HEK293 (cell line): ENCODE data around the gene RBP7.

Experiments used
- CTCF ChIA-PET: fragments of 350-600 bp; formaldehyde crosslinking; extraction: SDS; loops from one replicate; lab custom pipeline; 2021; ENCODE audit warnings: antibody characterized with exemption; lab: Yijun Ruan, JAX
- POLR2A ChIA-PET: fragments of 300-600 bp; formaldehyde crosslinking; extraction: SDS; loops from one replicate; lab custom pipeline; 2020; ENCODE audit warnings: antibody characterized with exemption, inconsistent platforms; lab: Yijun Ruan, JAX
- H3K27ac ChIP-seq: fragments of 200-500 bp; sonication (Bioruptor generic); 2 replicates; pipeline ENCODE4 v1.5.1; 2014; ENCODE audit warnings: low read depth, low read length, control low read depth, inconsistent platforms; ENCODE audit errors: extremely low read depth
- H3K36me3 ChIP-seq, 2 experiments: fragments of 200-500 bp in 1 of 2; sonication (Bioruptor generic) in 1 of 2; 1 replicate in 1 of 2; 2 replicates in 1 of 2; pipeline ENCODE4 v1.5.1; 2014 to 2017; ENCODE audit warnings: inconsistent platforms in 2 of 2, low read length in 2 of 2; ENCODE audit not compliant: control insufficient read depth in 2 of 2, insufficient read depth in 1 of 2
- H3K4me1 ChIP-seq: fragments of 200-500 bp; sonication (Bioruptor generic); 2 replicates; pipeline ENCODE4 v1.5.1; 2014; ENCODE audit warnings: mild to moderate bottlenecking, low read length, inconsistent platforms; ENCODE audit not compliant: control insufficient read depth, insufficient read depth
- H3K4me3 ChIP-seq: 2 replicates; pipeline ENCODE4 v1.5.1; 2011; ENCODE audit warnings: low read depth, mild to moderate bottlenecking, control low read depth, low read length, moderate library complexity
- H3K9me3 ChIP-seq: fragments of 200-500 bp; sonication (Bioruptor generic); 2 replicates; pipeline ENCODE4 v1.5.1; 2014; ENCODE audit warnings: low read depth, low read length, inconsistent platforms; ENCODE audit not compliant: control insufficient read depth, insufficient read depth
- GLI4 ChIP-seq: fragments of 450-650 bp; formaldehyde crosslinking; IDR thresholded peaks from 2 replicates; pipeline ENCODE4 v1.5.1; 2016; ENCODE audit warnings: missing biosample characterization, missing genetic modification characterization
- HOXD13 ChIP-seq: sonication (generic); formaldehyde crosslinking; IDR thresholded peaks from 2 replicates; pipeline ENCODE4 v1.8.0; 2022; ENCODE audit warnings: missing genetic modification reagents, borderline replicate concordance
- SALL2 ChIP-seq: fragments of 450-650 bp; formaldehyde crosslinking; IDR thresholded peaks from 2 replicates; pipeline ENCODE4 v1.5.0; 2017; ENCODE audit warnings: missing biosample characterization, mild to moderate bottlenecking, missing genetic modification characterization, borderline replicate concordance
- SCRT2 ChIP-seq: fragments of 450-650 bp; formaldehyde crosslinking; IDR thresholded peaks from 2 replicates; pipeline ENCODE4 v1.5.1; 2016; ENCODE audit warnings: missing biosample characterization, missing genetic modification characterization
- YY1 ChIP-seq: fragments of 450-650 bp; formaldehyde crosslinking; IDR thresholded peaks from 2 replicates; pipeline ENCODE4 v1.5.1; 2018; ENCODE audit warnings: missing biosample characterization, missing genetic modification characterization
- ZBTB1 ChIP-seq: fragments of 450-650 bp; formaldehyde crosslinking; IDR thresholded peaks from 2 replicates; pipeline ENCODE4 v1.5.1; 2016; ENCODE audit warnings: missing biosample characterization, missing genetic modification characterization
- ZFP3 ChIP-seq: fragments of 450-650 bp; formaldehyde crosslinking; IDR thresholded peaks from 2 replicates; pipeline ENCODE4 v1.5.1; 2016; ENCODE audit warnings: low read depth, missing biosample characterization, missing genetic modification characterization
- ZNF146 ChIP-seq: fragments of 450-650 bp; formaldehyde crosslinking; IDR thresholded peaks from 2 replicates; pipeline ENCODE4 v1.5.1; 2016; ENCODE audit warnings: missing biosample characterization, missing genetic modification characterization
- ZNF184 ChIP-seq: fragments of 450-650 bp; IDR thresholded peaks from 2 replicates; pipeline ENCODE4 v1.5.1; 2018; ENCODE audit warnings: missing biosample characterization, mild to moderate bottlenecking, missing genetic modification characterization
- ZNF202 ChIP-seq: fragments of 450-650 bp; formaldehyde crosslinking; IDR thresholded peaks from 2 replicates; pipeline ENCODE4 v1.5.1; 2016; ENCODE audit warnings: missing biosample characterization, missing genetic modification characterization, borderline replicate concordance
- ZNF324 ChIP-seq: fragments of 450-650 bp; formaldehyde crosslinking; IDR thresholded peaks from 2 replicates; pipeline ENCODE4 v1.5.1; 2016; ENCODE audit warnings: missing biosample characterization, missing genetic modification characterization
- ZNF510 ChIP-seq: fragments of 450-650 bp; formaldehyde crosslinking; IDR thresholded peaks from 2 replicates; pipeline ENCODE4 v1.5.1; 2018; ENCODE audit warnings: mild to moderate bottlenecking, missing genetic modification characterization, missing biosample characterization; ENCODE audit not compliant: insufficient replicate concordance
- ZNF514 ChIP-seq: fragments of 450-650 bp; formaldehyde crosslinking; IDR thresholded peaks from 2 replicates; pipeline ENCODE4 v1.5.1; 2016; ENCODE audit warnings: missing biosample characterization, missing genetic modification characterization
- ZNF529 ChIP-seq: fragments of 450-650 bp; formaldehyde crosslinking; IDR thresholded peaks from 2 replicates; pipeline ENCODE4 v1.5.1; 2017; ENCODE audit warnings: missing genetic modification characterization, missing biosample characterization; ENCODE audit not compliant: insufficient replicate concordance
- ZNF548 ChIP-seq: fragments of 450-650 bp; formaldehyde crosslinking; IDR thresholded peaks from 2 replicates; pipeline ENCODE4 v1.5.1; 2016; ENCODE audit warnings: missing biosample characterization, missing genetic modification characterization
- ZNF623 ChIP-seq: fragments of 450-650 bp; formaldehyde crosslinking; IDR thresholded peaks from 2 replicates; pipeline ENCODE4 v1.5.1; 2016; ENCODE audit warnings: missing biosample characterization, missing genetic modification characterization
- ZNF624 ChIP-seq: fragments of 450-650 bp; formaldehyde crosslinking; IDR thresholded peaks from 2 replicates; pipeline ENCODE4 v1.5.1; 2017; ENCODE audit warnings: missing biosample characterization, missing genetic modification characterization
- ZNF654 ChIP-seq: fragments of 450-650 bp; formaldehyde crosslinking; IDR thresholded peaks from 2 replicates; pipeline ENCODE4 v1.5.1; 2016; ENCODE audit warnings: low read depth, missing biosample characterization, missing genetic modification characterization
- ZNF768 ChIP-seq: fragments of 450-650 bp; formaldehyde crosslinking; IDR thresholded peaks from 2 replicates; pipeline ENCODE4 v1.5.1; 2018; ENCODE audit warnings: missing biosample characterization, mild to moderate bottlenecking, missing genetic modification characterization
- ZSCAN16 ChIP-seq: fragments of 450-650 bp; formaldehyde crosslinking; IDR thresholded peaks from 2 replicates; pipeline ENCODE4 v1.5.1; 2016; ENCODE audit warnings: missing biosample characterization, missing genetic modification characterization
- TF ChIP-seq, protein P1 (sequence below): fragments of 450-650 bp; formaldehyde crosslinking; IDR thresholded peaks from 2 replicates; pipeline ENCODE4 v1.5.0; 2017; ENCODE audit warnings: missing biosample characterization, missing genetic modification characterization, borderline replicate concordance
- TF ChIP-seq, protein P2 (sequence below): fragments of 450-650 bp; formaldehyde crosslinking; IDR thresholded peaks from 2 replicates; pipeline ENCODE4 v1.5.1; 2016; ENCODE audit warnings: missing biosample characterization, missing genetic modification characterization
- TF ChIP-seq, protein P3 (sequence below): fragments of 450-650 bp; formaldehyde crosslinking; IDR thresholded peaks from 2 replicates; pipeline ENCODE4 v1.5.1; 2016; ENCODE audit warnings: missing biosample characterization, missing genetic modification characterization, borderline replicate concordance
- TF ChIP-seq, protein P4 (sequence below): fragments of 450-650 bp; formaldehyde crosslinking; IDR thresholded peaks from 2 replicates; pipeline ENCODE4 v1.5.1; 2016; ENCODE audit warnings: missing biosample characterization, missing genetic modification characterization
- TF ChIP-seq, protein P5 (sequence below): fragments of 450-650 bp; formaldehyde crosslinking; IDR thresholded peaks from 2 replicates; pipeline ENCODE4 v1.5.1; 2016; ENCODE audit warnings: missing biosample characterization, missing genetic modification characterization
- TF ChIP-seq, protein P6 (sequence below): fragments of 450-650 bp; formaldehyde crosslinking; optimal IDR thresholded peaks from 2 replicates; pipeline ENCODE3; 2016; ENCODE audit warnings: missing biosample characterization, mild to moderate bottlenecking, missing genetic modification characterization

The RBP7 gene

DNA sequence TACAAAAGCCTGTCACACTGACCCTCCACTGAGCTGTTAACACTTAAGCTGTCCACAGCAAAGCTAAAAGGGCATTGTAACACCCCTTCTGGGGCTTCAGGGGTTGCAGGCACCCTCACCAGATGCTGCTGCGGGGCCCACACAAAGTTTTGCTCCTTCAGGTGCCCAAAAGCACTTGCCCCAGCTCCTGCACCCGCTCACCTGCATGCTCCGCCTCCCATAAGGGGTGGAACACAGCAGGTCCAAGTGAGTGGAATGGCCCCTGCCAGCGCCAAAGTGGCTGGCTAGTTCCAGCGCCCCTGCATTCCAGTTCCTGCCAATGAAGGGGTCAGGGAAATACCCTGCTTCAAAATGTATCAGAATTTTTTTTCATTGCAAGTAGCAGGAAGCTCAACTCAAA lies 7.3 kb upstream of the RBP7 start:
- no peak overlapping the region for H3K4me3 ChIP-seq
- H3K27ac ChIP-seq: no peak overlapping the region
- no peak for TF ChIP-seq ZNF184 (tag by site-specific recombination)
- TF ChIP-seq GLI4: no peak
- no peak for TF ChIP-seq YY1
- no peak for TF ChIP-seq HOXD13
- TF ChIP-seq ZNF623: no peak
- TF ChIP-seq SALL2 (tag by site-specific recombination): no peak
- no peak for TF ChIP-seq ZNF202 (tag by site-specific recombination)
- no peak for TF ChIP-seq ZNF514 (tag by site-specific recombination)
- no peak for TF ChIP-seq ZNF529 (tag by site-specific recombination)
- TF ChIP-seq, protein P1, sequence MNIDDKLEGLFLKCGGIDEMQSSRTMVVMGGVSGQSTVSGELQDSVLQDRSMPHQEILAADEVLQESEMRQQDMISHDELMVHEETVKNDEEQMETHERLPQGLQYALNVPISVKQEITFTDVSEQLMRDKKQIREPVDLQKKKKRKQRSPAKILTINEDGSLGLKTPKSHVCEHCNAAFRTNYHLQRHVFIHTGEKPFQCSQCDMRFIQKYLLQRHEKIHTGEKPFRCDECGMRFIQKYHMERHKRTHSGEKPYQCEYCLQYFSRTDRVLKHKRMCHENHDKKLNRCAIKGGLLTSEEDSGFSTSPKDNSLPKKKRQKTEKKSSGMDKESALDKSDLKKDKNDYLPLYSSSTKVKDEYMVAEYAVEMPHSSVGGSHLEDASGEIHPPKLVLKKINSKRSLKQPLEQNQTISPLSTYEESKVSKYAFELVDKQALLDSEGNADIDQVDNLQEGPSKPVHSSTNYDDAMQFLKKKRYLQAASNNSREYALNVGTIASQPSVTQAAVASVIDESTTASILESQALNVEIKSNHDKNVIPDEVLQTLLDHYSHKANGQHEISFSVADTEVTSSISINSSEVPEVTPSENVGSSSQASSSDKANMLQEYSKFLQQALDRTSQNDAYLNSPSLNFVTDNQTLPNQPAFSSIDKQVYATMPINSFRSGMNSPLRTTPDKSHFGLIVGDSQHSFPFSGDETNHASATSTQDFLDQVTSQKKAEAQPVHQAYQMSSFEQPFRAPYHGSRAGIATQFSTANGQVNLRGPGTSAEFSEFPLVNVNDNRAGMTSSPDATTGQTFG (tag by site-specific recombination): no peak
- TF ChIP-seq, protein P2, sequence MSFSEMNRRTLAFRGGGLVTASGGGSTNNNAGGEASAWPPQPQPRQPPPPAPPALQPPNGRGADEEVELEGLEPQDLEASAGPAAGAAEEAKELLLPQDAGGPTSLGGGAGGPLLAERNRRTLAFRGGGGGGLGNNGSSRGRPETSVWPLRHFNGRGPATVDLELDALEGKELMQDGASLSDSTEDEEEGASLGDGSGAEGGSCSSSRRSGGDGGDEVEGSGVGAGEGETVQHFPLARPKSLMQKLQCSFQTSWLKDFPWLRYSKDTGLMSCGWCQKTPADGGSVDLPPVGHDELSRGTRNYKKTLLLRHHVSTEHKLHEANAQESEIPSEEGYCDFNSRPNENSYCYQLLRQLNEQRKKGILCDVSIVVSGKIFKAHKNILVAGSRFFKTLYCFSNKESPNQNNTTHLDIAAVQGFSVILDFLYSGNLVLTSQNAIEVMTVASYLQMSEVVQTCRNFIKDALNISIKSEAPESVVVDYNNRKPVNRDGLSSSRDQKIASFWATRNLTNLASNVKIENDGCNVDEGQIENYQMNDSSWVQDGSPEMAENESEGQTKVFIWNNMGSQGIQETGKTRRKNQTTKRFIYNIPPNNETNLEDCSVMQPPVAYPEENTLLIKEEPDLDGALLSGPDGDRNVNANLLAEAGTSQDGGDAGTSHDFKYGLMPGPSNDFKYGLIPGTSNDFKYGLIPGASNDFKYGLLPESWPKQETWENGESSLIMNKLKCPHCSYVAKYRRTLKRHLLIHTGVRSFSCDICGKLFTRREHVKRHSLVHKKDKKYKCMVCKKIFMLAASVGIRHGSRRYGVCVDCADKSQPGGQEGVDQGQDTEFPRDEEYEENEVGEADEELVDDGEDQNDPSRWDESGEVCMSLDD: no peak
- TF ChIP-seq, protein P3, sequence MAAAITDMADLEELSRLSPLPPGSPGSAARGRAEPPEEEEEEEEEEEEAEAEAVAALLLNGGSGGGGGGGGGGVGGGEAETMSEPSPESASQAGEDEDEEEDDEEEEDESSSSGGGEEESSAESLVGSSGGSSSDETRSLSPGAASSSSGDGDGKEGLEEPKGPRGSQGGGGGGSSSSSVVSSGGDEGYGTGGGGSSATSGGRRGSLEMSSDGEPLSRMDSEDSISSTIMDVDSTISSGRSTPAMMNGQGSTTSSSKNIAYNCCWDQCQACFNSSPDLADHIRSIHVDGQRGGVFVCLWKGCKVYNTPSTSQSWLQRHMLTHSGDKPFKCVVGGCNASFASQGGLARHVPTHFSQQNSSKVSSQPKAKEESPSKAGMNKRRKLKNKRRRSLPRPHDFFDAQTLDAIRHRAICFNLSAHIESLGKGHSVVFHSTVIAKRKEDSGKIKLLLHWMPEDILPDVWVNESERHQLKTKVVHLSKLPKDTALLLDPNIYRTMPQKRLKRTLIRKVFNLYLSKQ (tag by site-specific recombination): no peak
- no peak for TF ChIP-seq ZNF510 (tag by site-specific recombination)
- no peak for TF ChIP-seq ZNF624 (tag by site-specific recombination)
- no peak for TF ChIP-seq ZSCAN16 (tag by site-specific recombination)
- no peak for TF ChIP-seq ZFP3 (tag by site-specific recombination)
- no peak for TF ChIP-seq SCRT2 (tag by site-specific recombination)
- no peak for TF ChIP-seq ZNF146
- no peak for TF ChIP-seq ZNF548
- no peaks in the 10 kb centered on the region for H3K9me3 ChIP-seq
- ChIA-PET POLR2A (no interaction called here), CTCF (interaction anchor here (0.6 to 0.9 kb wide), 2 partner anchors 23 to 35 kb away, joined by 4 to 5 read pairs; no protein-coding TSS in a partner anchor)
- no peaks in the 10 kb centered on the region for H3K4me1 ChIP-seq
- H3K36me3 ChIP-seq: no peaks in the 10 kb centered on the region; a peak in 1 of 3 replicates

DNA sequence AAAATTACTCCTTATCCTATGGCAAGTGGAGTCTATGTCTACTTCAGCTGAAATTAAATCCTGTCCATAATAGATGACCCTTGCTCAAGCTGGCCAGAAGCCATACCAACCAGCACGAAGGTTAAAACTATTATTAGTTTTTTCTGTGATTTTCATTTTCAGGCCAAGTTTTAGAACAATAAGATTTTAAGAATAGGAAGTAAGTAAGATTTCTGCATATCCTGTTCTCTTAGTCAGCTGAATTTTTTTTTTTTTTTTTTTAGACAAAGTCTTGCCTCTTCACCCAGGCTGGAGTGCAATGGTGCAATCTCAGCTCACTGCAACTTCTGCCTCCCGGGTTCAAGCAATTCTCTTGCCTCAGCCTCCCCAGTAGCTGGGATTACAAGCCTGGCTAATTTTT lies 6.1 kb upstream of the RBP7 start:
- Histone ChIP-seq H3K27ac (no peak overlapping the region), H3K9me3 (no peaks in the 10 kb centered on the region), H3K36me3 (no peaks in the 10 kb centered on the region; a peak in 1 of 3 replicates), H3K4me1 (no peaks in the 10 kb centered on the region), H3K4me3 (no peak overlapping the region)
- POLR2A ChIA-PET: no interaction called here
- CTCF ChIA-PET: interaction anchor here (0.6 kb wide), 1 partner anchor 345 kb away, joined by 4 read pairs; no protein-coding TSS in a partner anchor
- TF ChIP-seq ZNF654 (tag by site-specific recombination) (no peak), ZNF324 (tag by site-specific recombination) (no peak), ZNF768 (tag by site-specific recombination) (no peak), ZBTB1 (tag by site-specific recombination) (no peak)
- TF ChIP-seq, protein P4, sequence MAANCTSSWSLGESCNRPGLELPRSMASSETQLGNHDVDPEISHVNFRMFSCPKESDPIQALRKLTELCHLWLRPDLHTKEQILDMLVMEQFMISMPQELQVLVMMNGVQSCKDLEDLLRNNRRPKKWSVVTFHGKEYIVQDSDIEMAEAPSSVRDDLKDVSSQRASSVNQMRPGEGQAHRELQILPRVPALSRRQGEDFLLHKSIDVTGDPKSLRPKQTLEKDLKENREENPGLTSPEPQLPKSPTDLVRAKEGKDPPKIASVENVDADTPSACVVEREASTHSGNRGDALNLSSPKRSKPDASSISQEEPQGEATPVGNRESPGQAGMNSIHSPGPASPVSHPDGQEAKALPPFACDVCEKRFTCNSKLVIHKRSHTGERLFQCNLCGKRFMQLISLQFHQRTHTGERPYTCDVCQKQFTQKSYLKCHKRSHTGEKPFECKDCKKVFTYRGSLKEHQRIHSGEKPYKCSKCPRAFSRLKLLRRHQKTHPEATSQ (tag by site-specific recombination): no peak
- TF ChIP-seq, protein P5, sequence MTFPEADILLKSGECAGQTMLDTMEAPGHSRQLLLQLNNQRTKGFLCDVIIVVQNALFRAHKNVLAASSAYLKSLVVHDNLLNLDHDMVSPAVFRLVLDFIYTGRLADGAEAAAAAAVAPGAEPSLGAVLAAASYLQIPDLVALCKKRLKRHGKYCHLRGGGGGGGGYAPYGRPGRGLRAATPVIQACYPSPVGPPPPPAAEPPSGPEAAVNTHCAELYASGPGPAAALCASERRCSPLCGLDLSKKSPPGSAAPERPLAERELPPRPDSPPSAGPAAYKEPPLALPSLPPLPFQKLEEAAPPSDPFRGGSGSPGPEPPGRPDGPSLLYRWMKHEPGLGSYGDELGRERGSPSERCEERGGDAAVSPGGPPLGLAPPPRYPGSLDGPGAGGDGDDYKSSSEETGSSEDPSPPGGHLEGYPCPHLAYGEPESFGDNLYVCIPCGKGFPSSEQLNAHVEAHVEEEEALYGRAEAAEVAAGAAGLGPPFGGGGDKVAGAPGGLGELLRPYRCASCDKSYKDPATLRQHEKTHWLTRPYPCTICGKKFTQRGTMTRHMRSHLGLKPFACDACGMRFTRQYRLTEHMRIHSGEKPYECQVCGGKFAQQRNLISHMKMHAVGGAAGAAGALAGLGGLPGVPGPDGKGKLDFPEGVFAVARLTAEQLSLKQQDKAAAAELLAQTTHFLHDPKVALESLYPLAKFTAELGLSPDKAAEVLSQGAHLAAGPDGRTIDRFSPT: no peak
- TF ChIP-seq, protein P6, sequence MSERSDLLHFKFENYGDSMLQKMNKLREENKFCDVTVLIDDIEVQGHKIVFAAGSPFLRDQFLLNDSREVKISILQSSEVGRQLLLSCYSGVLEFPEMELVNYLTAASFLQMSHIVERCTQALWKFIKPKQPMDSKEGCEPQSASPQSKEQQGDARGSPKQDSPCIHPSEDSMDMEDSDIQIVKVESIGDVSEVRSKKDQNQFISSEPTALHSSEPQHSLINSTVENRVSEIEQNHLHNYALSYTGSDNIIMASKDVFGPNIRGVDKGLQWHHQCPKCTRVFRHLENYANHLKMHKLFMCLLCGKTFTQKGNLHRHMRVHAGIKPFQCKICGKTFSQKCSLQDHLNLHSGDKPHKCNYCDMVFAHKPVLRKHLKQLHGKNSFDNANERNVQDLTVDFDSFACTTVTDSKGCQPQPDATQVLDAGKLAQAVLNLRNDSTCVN (tag by site-specific recombination): no peak
